Psoas muscle (tissue), 8 donors: ENCODE measurements around the gene INSYN1. TPM values are rescaled to one million over a fixed set of nuclear protein-coding genes. Genes with fewer than 3 reads are reported as not detected.

Experiments used
- ATAC-seq, 4 donors: fragments of 200-7000 bp; cut with Tn5 transposase; one replicate each; pipeline ENCODE4 v1.9.1; 2020; ENCODE audit warnings: moderate library complexity in 3 of 4, mild to moderate bottlenecking in 2 of 4
- DNase-seq, 2 donors: peaks; one replicate each; pipeline ENCODE4 v3.0.0-alpha.2; 2020
- H3K27ac ChIP-seq: fragments of 200-600 bp; one replicate; pipeline ENCODE4 v1.8.0; 2022
- H3K27me3 ChIP-seq, 3 donors: fragments of 200-600 bp in 1 of 3; one replicate each; pipeline versions ENCODE4 v1.6.1 to v1.8.0; 2013 to 2022; ENCODE audit warnings: low read length in 2 of 3, mild to moderate bottlenecking in 2 of 3, moderate library complexity in 1 of 3; ENCODE audit not compliant: insufficient read depth in 3 of 3
- H3K36me3 ChIP-seq, 2 donors: fragments of 200-600 bp in 1 of 2; one replicate each; pipeline versions ENCODE4 v1.6.1 to v1.8.0; 2013 to 2022; ENCODE audit warnings: low read depth in 1 of 2, mild to moderate bottlenecking in 1 of 2, moderate library complexity in 1 of 2; ENCODE audit not compliant: insufficient read depth in 1 of 2
- H3K4me1 ChIP-seq: fragments of 200-600 bp; one replicate; pipeline ENCODE4 v1.8.0; 2022
- H3K4me3 ChIP-seq: fragments of 200-600 bp; one replicate; pipeline ENCODE4 v1.8.0; 2022; ENCODE audit warnings: mild to moderate bottlenecking
- H3K9me3 ChIP-seq: fragments of 200-600 bp; one replicate; pipeline ENCODE4 v1.8.0; 2022
- CTCF ChIP-seq: fragments of 200-600 bp; IDR thresholded peaks from one replicate; pipeline ENCODE4 v1.8.0; 2022; ENCODE audit warnings: antibody characterized with exemption
- WGBS, 3 donors: extraction: QIAGEN DNeasy Blood & Tissue Kit; methylation state at CpG; one replicate each; pipeline versions ENCODE4 v1.1.6 to v1.1.7; 2013; 5-methylcytosine and 5-hydroxymethylcytosine counted together
- intact Hi-C, 2 donors: fragments of 100-400 bp; cut with DNase I; formaldehyde crosslinking; loops; one replicate each; pipeline versions ENCODE4 v1.11.0 to v1.14.2; 2022
- polyA plus RNA-seq, 3 donors: library from polyadenylated mRNA; stranded (reverse); fragments of 200-250 nt; gene quantifications; one replicate each; pipeline ENCODE4 v1.2.3, GENCODE V29; 2013
- total RNA-seq, 4 donors: library from RNA; stranded (reverse); fragmentation: NEBNext Ultra II Directional in 2 of 4; extraction: Animal tissue kit (Norgen Biotek cat#: 25700) in 2 of 4; gene quantifications; one replicate each; pipeline versions ENCODE4 v1.2.1 to v1.2.4, GENCODE V29; 2021 to 2023
- donor health status: healthy with polysubstance abuse.
- donor health status: DM: no; HTN: no; CAD: no; lungs with moderate emphysema.
- donor health status: Bipolar disorder and iron deficiency.
- donor health status: healthy.
- donor health status: DM: yes; HTN: yes; CAD: no.
- donor health status: DM: no; HTN: no; CAD: no.
- donor health status: DM: no; HTN: no; CAD: no.
- donor health status: DM: yes; HTN: yes; CAD: no.

INSYN1 gene
- total and polyA plus RNA-seq, 7 donors, result 0.42 to 10.8 (median 3.8) TPM

- DNase-seq, result no peak
- ATAC-seq, result no peak
- intact Hi-C loops, result no loop called here
- Histone ChIP-seq H3K36me3 (no peaks in the 10 kb centered on the region), H3K27me3 (peaks cover 0 to 33% (median 8%) of the 10 kb centered on the region in 3 donors), H3K27ac (no peak overlapping the region), H3K9me3 (no peaks in the 10 kb centered on the region), H3K4me3 (no peak overlapping the region), H3K4me1 (peaks cover 6% of the 10 kb centered on the region)
- WGBS, 3 donors, result 93 to 96% (median 93%) methylated on average over 5 of the region's 5 CpGs
- no peak for TF ChIP-seq CTCF
These were observed 3.2 kb downstream of the INSYN1 start for GRCh38 chr15:73749971-73750370.

GRCh38 chr15:73749533-73749932, 3.6 kb downstream of the INSYN1 start:
- Histone ChIP-seq H3K36me3 (no peaks in the 10 kb centered on the region), H3K4me3 (no peak overlapping the region), H3K9me3 (no peaks in the 10 kb centered on the region), H3K27ac (no peak overlapping the region), H3K4me1 (peaks cover 6% of the 10 kb centered on the region), H3K27me3 (peaks cover 0 to 31% (median 8%) of the 10 kb centered on the region in 3 donors)
- intact Hi-C loops, result no loop called here
- WGBS, 3 donors, result 85 to 90% (median 86%) methylated on average over 5 of the region's 5 CpGs
- ATAC-seq (no peak), DNase-seq (no peak)
- no peak for TF ChIP-seq CTCF

- Histone ChIP-seq H3K4me1 (peaks cover 6% of the 10 kb centered on the region), H3K27ac (no peak overlapping the region), H3K27me3 (peaks cover 0 to 30% (median 8%) of the 10 kb centered on the region in 3 donors), H3K9me3 (no peaks in the 10 kb centered on the region), H3K4me3 (no peak overlapping the region), H3K36me3 (no peaks in the 10 kb centered on the region)
- DNase-seq (no peak), ATAC-seq (no peak)
- 61 to 67% (median 66%) methylated on average over 6 of the region's 6 CpGs for WGBS, 3 donors
- intact Hi-C loops, result no loop called here
- no peak for TF ChIP-seq CTCF
These were observed 4.4 kb downstream of the INSYN1 start for GRCh38 chr15:73748730-73749129.

GRCh38 chr15:73747847-73748590, 5.1 kb downstream of the INSYN1 start:
- H3K9me3 ChIP-seq, result no peaks in the 10 kb centered on the region
- H3K4me3 ChIP-seq, result no peak overlapping the region
- H3K27ac ChIP-seq, result no peak overlapping the region
- no peak for ATAC-seq
- H3K27me3 ChIP-seq, result peaks cover 0 to 29% (median 8%) of the 10 kb centered on the region in 3 donors
- H3K4me1 ChIP-seq, result peaks cover 6% of the 10 kb centered on the region
- whole genome bisulfite sequencing, 3 donors, result 88 to 92% (median 89%) methylated on average over 11 of the region's 11 CpGs
- DNase-seq, result no peak
- intact Hi-C loops, result no loop called here
- H3K36me3 ChIP-seq, result no peaks in the 10 kb centered on the region
- no peak for TF ChIP-seq CTCF
